Astrocyte (in vitro differentiated cells and primary cell): Measurements from ENCODE around the gene MEG3. TPM values are rescaled to one million over a fixed set of nuclear protein-coding genes. Genes with fewer than 3 reads are reported as not detected.

ENCODE experiments used
- DNase-seq: peaks from one replicate; pipeline ENCODE4 v3.0.0-alpha.2; 2010; ENCODE audit warnings: low read depth
- FAIRE-seq: peaks from 2 replicates; lab custom pipeline; 2011; peaks lifted over from hg19 to GRCh38; lab: Jason Lieb, UNC
- H2AFZ ChIP-seq: 2 replicates; pipeline ENCODE4 v1.6.0; 2012; ENCODE audit warnings: low read depth, low read length, inconsistent platforms
- H3K27ac ChIP-seq: 2 replicates; pipeline ENCODE4 v1.5.1; 2011; ENCODE audit warnings: low read depth, low read length, inconsistent platforms
- H3K27me3 ChIP-seq: 2 replicates; pipeline ENCODE4 v1.6.0; 2011; ENCODE audit warnings: low read length, inconsistent platforms; ENCODE audit not compliant: insufficient read depth
- H3K36me3 ChIP-seq: 2 replicates; pipeline ENCODE4 v1.5.1; 2011; ENCODE audit warnings: low read length, inconsistent platforms; ENCODE audit not compliant: insufficient read depth
- H3K4me1 ChIP-seq: 2 replicates; pipeline ENCODE4 v1.5.1; 2011; ENCODE audit warnings: low read length, inconsistent platforms; ENCODE audit not compliant: insufficient read depth
- H3K4me2 ChIP-seq: 2 replicates; pipeline ENCODE4 v1.6.0; 2012; ENCODE audit warnings: low read length, inconsistent platforms
- H3K4me3 ChIP-seq: 2 replicates; pipeline ENCODE4 v1.5.1; 2011; ENCODE audit warnings: low read depth, mild to moderate bottlenecking, low read length, inconsistent platforms; ENCODE audit not compliant: insufficient read depth
- H3K79me2 ChIP-seq: 2 replicates; pipeline ENCODE4 v1.6.0; 2012; ENCODE audit warnings: mild to moderate bottlenecking, low read length, inconsistent platforms; ENCODE audit not compliant: insufficient read depth
- H3K9ac ChIP-seq: 2 replicates; pipeline ENCODE4 v1.6.0; 2012; ENCODE audit warnings: mild to moderate bottlenecking, low read length, inconsistent platforms
- H3K9me3 ChIP-seq: 2 replicates; pipeline ENCODE4 v1.5.1; 2012; ENCODE audit warnings: low read depth, mild to moderate bottlenecking, low read length, inconsistent platforms; ENCODE audit not compliant: insufficient read depth
- H4K20me1 ChIP-seq: 2 replicates; pipeline ENCODE4 v1.6.0; 2012; ENCODE audit warnings: low read length, inconsistent platforms; ENCODE audit not compliant: insufficient read depth
- H3K27ac Mint-ChIP-seq: one replicate; pipeline ENCODE4 v1.8.0; 2021; ENCODE audit warnings: mild to moderate bottlenecking, mixed read lengths; ENCODE audit not compliant: unreplicated experiment
- H3K27me3 Mint-ChIP-seq: one replicate; pipeline ENCODE4 v1.8.0; 2021; ENCODE audit warnings: low read depth, mixed read lengths; ENCODE audit not compliant: unreplicated experiment
- H3K36me3 Mint-ChIP-seq: one replicate; pipeline ENCODE4 v1.8.0; 2021; ENCODE audit warnings: low read depth, mixed read lengths; ENCODE audit not compliant: unreplicated experiment
- H3K4me1 Mint-ChIP-seq: one replicate; pipeline ENCODE4 v1.8.0; 2021; ENCODE audit warnings: low read depth, mixed read lengths; ENCODE audit not compliant: unreplicated experiment
- H3K4me3 Mint-ChIP-seq: one replicate; pipeline ENCODE4 v1.8.0; 2021; ENCODE audit warnings: mild to moderate bottlenecking, moderate library complexity, mixed read lengths; ENCODE audit not compliant: unreplicated experiment
- H3K9me3 Mint-ChIP-seq: one replicate; pipeline ENCODE4 v1.8.0; 2021; ENCODE audit warnings: mild to moderate bottlenecking, mixed read lengths; ENCODE audit not compliant: unreplicated experiment
- EZH2 ChIP-seq: IDR thresholded peaks from 2 replicates; pipeline ENCODE4 v1.6.1; 2012; ENCODE audit warnings: mild to moderate bottlenecking, low read length, inconsistent platforms; ENCODE audit not compliant: insufficient read depth
- total RNA-seq: library from RNA; stranded (reverse); gene quantifications from 2 replicates; pipeline ENCODE4 v1.2.1, GENCODE V29; 2021
- TF ChIP-seq, protein P1 (sequence below): IDR thresholded peaks from 2 replicates; pipeline ENCODE4 v1.5.1; 2011; ENCODE audit warnings: low read depth, mild to moderate bottlenecking, inconsistent platforms, low read length, moderate library complexity; ENCODE audit not compliant: insufficient read depth

Gene MEG3
- total RNA-seq, 1 donor from 2014 or later, result not detected

DNA sequence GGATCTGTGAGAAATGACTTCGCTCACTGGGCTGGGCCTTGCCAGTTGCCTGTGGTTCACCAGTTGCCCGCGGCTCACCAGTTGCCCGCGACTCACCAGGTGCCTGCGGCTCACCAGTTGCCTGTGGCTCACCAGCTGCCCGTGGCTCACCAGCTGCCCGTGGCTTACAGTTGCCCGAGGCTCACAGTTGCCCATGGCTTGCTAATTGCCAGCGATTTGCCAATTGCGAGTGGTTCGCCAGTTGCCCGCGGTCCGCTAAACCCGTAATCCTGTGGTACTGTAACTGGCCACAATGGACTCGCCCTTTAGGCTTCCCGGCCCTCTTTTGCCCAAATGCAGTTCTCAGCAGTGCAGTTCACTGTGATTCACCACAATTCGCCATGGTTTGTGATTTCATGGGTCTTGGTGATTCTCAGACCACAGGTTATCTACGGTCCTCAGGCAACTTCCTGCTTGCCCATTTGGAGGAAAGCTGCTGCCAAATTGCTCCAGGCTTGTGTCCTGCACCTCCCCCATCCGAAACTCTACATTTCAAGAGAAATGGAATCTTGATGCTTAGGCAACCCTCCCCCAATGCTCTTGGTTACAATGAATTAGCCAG lies 15.0 kb upstream of the MEG3 start:
- H3K27me3 ChIP-seq, result peaks cover 9% of the 10 kb centered on the region
- H3K79me2 ChIP-seq, result no peaks in the 10 kb centered on the region
- H3K27ac ChIP-seq, result no peak overlapping the region
- H4K20me1 ChIP-seq, result no peaks in the 10 kb centered on the region
- H3K9ac ChIP-seq, result no peak overlapping the region
- H3K4me2 ChIP-seq, result peak overlapping the region; percentile 64
- peaks cover 4% of the 10 kb centered on the region for H3K4me1 Mint-ChIP-seq
- H3K36me3 ChIP-seq, result no peaks in the 10 kb centered on the region
- H3K27ac Mint-ChIP-seq, result no peak overlapping the region
- H2AFZ ChIP-seq, result no peak overlapping the region
- FAIRE-seq, result no peak
- peak; percentile 69 for DNase-seq
- TF ChIP-seq, protein P1, sequence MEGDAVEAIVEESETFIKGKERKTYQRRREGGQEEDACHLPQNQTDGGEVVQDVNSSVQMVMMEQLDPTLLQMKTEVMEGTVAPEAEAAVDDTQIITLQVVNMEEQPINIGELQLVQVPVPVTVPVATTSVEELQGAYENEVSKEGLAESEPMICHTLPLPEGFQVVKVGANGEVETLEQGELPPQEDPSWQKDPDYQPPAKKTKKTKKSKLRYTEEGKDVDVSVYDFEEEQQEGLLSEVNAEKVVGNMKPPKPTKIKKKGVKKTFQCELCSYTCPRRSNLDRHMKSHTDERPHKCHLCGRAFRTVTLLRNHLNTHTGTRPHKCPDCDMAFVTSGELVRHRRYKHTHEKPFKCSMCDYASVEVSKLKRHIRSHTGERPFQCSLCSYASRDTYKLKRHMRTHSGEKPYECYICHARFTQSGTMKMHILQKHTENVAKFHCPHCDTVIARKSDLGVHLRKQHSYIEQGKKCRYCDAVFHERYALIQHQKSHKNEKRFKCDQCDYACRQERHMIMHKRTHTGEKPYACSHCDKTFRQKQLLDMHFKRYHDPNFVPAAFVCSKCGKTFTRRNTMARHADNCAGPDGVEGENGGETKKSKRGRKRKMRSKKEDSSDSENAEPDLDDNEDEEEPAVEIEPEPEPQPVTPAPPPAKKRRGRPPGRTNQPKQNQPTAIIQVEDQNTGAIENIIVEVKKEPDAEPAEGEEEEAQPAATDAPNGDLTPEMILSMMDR, result no peak
- TF ChIP-seq EZH2, result no peak
- peaks cover 8% of the 10 kb centered on the region for H3K27me3 Mint-ChIP-seq
- no peak overlapping the region for H3K4me3 ChIP-seq
- no peak overlapping the region for H3K4me3 Mint-ChIP-seq
- H3K4me1 ChIP-seq, result peaks cover 6% of the 10 kb centered on the region
- H3K36me3 Mint-ChIP-seq, result peaks cover 3% of the 10 kb centered on the region
- peaks cover 33% of the 10 kb centered on the region for H3K9me3 Mint-ChIP-seq
- H3K9me3 ChIP-seq, result peaks cover 22% of the 10 kb centered on the region

DNA sequence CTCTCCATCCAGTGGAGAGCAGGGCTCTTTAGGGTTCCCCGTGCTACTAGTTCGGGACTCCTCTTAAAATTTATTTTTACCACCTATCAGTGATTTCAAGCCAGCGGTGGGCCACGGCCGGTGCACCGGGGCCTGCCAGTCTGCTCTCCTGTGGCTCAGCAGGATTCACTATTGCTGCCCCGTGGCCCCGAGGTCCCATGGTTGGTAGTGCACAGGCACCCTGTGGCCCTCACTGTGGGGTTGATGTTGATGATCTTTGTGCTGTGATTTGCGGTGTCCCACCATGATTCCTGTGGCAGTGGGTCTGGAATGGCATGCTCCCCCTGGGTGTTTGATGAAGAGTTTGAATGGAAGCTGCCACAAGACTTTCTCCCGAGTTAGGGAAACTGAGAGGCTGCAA lies 12.6 kb upstream of the MEG3 start:
- no peak overlapping the region for H2AFZ ChIP-seq
- Mint-ChIP-seq H3K9me3 (peaks cover 24% of the 10 kb centered on the region), H3K27ac (no peak overlapping the region), H3K27me3 (peaks cover 8% of the 10 kb centered on the region), H3K4me1 (peaks cover 10% of the 10 kb centered on the region), H3K36me3 (peaks cover 3% of the 10 kb centered on the region), H3K4me3 (no peak overlapping the region)
- no peak overlapping the region for H3K27ac ChIP-seq
- H3K4me2 ChIP-seq, result no peak overlapping the region
- TF ChIP-seq, protein P1, result no peak
- no peak for TF ChIP-seq EZH2
- no peaks in the 10 kb centered on the region for H3K36me3 ChIP-seq
- H3K9ac ChIP-seq, result no peak overlapping the region
- no peak overlapping the region for H3K4me3 ChIP-seq
- no peak for FAIRE-seq
- H3K4me1 ChIP-seq, result peaks cover 14% of the 10 kb centered on the region
- peaks cover 9% of the 10 kb centered on the region for H3K27me3 ChIP-seq
- no peak for DNase-seq
- H4K20me1 ChIP-seq, result no peaks in the 10 kb centered on the region
- H3K9me3 ChIP-seq, result peaks cover 16% of the 10 kb centered on the region
- H3K79me2 ChIP-seq, result no peaks in the 10 kb centered on the region
